Common myeloid progenitor, CD34-positive (primary cell): ENCODE results near the gene SLC17A8.
A peak's percentile ranks its signal among the peaks of the same experiment; 100 is the strongest.

Experiments
- CTCF ChIA-PET: fragments of 350-600 bp; sonication (Branson Sonifier 250); formaldehyde crosslinking; loops from one replicate; lab custom pipeline; 2021; ENCODE audit warnings: antibody characterized with exemption; lab: Charles Lee
- POLR2A ChIA-PET: fragments of 350-600 bp; sonication (Branson Sonifier 250); formaldehyde crosslinking; loops from one replicate; lab custom pipeline; 2021; ENCODE audit warnings: antibody characterized with exemption; lab: Charles Lee
- DNase-seq, 3 donors: peaks; one replicate each; pipeline versions ENCODE4 v3.0.0 to v3.0.0-alpha.2; 2013
- H3K27ac ChIP-seq, 2 experiments: 1 replicate in 1 of 2; 2 replicates in 1 of 2; pipeline ENCODE4 v1.7.0; 2013; ENCODE audit warnings: inconsistent platforms in 2 of 2, low read length in 2 of 2, mild to moderate bottlenecking in 2 of 2, low read depth in 1 of 2, moderate library complexity in 1 of 2; ENCODE audit not compliant: severe bottlenecking in 2 of 2, insufficient read depth in 1 of 2, poor library complexity in 1 of 2
- H3K27me3 ChIP-seq, 5 experiments: replicated peaks in 2 of 5; 1 replicate in 3 of 5; 2 replicates in 2 of 5; pipeline versions ENCODE4 v1.6.1 to v1.7.0; 2013; ENCODE audit warnings: low read length in 4 of 5, mild to moderate bottlenecking in 2 of 5, moderate library complexity in 2 of 5, inconsistent platforms in 1 of 5; ENCODE audit not compliant: insufficient read depth in 5 of 5, control insufficient read depth in 4 of 5
- H3K36me3 ChIP-seq, 4 experiments: 1 replicate in 2 of 4; 2 replicates in 2 of 4; pipeline versions ENCODE4 v1.6.1 to v1.7.0; 2013; ENCODE audit warnings: low read length in 3 of 4, control low read depth in 1 of 4, mild to moderate bottlenecking in 1 of 4; ENCODE audit not compliant: control insufficient read depth in 4 of 4, insufficient read depth in 4 of 4
- H3K4me1 ChIP-seq, 4 experiments: 1 replicate in 3 of 4; 2 replicates in 1 of 4; pipeline versions ENCODE4 v1.6.1 to v1.7.1; 2013; ENCODE audit warnings: low read length in 3 of 4, mild to moderate bottlenecking in 3 of 4, control low read depth in 1 of 4, inconsistent platforms in 1 of 4, moderate library complexity in 1 of 4; ENCODE audit not compliant: control insufficient read depth in 4 of 4, insufficient read depth in 4 of 4; ENCODE audit errors: control extremely low read depth in 1 of 4
- H3K4me3 ChIP-seq, 7 experiments: 1 replicate in 4 of 7; 2 replicates in 3 of 7; pipeline versions ENCODE4 v1.5.1 to v1.7.0; 2013; ENCODE audit warnings: mild to moderate bottlenecking in 7 of 7, low read length in 6 of 7, moderate library complexity in 6 of 7, inconsistent platforms in 2 of 7, low read depth in 2 of 7, control low read depth in 1 of 7; ENCODE audit not compliant: insufficient read depth in 4 of 7, control insufficient read depth in 1 of 7; ENCODE audit errors: extremely low read depth in 1 of 7
- H3K9me3 ChIP-seq, 5 experiments: 1 replicate in 4 of 5; 2 replicates in 1 of 5; pipeline versions ENCODE4 v1.6.1 to v1.7.1; 2013; ENCODE audit warnings: low read length in 4 of 5, mild to moderate bottlenecking in 2 of 5, inconsistent platforms in 1 of 5, low read depth in 1 of 5, moderate library complexity in 1 of 5; ENCODE audit not compliant: control insufficient read depth in 4 of 5, insufficient read depth in 2 of 5; ENCODE audit errors: control extremely low read depth in 1 of 5
- WGBS: methylation state at CpG from one replicate; pipeline ENCODE4 v1.1.5; 2013; ENCODE audit not compliant: insufficient coverage; 5-methylcytosine and 5-hydroxymethylcytosine counted together

SLC17A8 gene

DNA sequence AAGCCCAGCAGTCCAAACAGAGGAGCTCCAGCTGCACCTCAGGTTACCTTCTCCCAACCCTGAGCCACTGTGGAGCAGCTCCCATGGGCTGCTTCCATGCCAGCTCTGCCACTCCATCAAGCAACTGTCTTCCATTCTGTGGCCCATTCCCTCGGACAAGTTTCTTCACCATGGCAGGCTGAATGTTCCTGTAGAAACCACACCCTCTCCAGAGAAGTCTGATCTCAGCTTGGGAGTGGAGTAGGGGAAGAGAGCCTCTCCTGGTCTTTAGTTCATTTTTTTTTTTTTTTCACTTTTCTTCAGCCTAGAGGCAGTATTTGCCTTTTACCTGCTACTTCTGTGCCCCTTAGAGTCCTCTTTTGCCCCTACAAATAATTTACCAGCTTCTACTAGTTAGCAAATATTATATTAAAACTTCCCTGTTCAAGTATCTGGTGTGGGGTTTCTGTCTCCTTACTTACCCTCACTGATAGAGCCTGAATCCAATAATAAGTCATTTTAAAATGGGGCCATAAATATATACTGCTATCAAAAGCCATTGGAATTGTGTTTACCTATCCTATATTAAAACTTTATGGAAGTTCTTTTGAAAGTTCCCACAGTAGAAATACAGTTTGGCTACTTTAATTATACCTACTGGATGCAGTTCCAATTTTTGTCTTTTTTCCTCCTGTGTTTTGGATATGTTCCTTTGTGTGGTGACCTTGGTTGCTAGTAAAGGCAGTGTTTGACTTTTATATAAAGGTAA lies 11.7 kb upstream of the SLC17A8 start:
- Histone ChIP-seq H3K27me3 (no peaks in the 10 kb centered on the region), H3K4me1 (no peaks in the 10 kb centered on the region), H3K9me3 (no peaks in the 10 kb centered on the region), H3K4me3 (no peak overlapping the region), H3K27ac (no peak overlapping the region), H3K36me3 (no peaks in the 10 kb centered on the region)
- ChIA-PET CTCF (interaction anchor here (0.7 to 0.9 kb wide), 2 partner anchors 110 to 327 kb away, joined by 3 to 4 read pairs; no protein-coding TSS in a partner anchor), POLR2A (interaction anchor here (0.6 kb wide), 1 partner anchor 913 kb away, joined by 5 read pairs; no protein-coding TSS in a partner anchor)
- no CpG with 5 or more reads among the region's 1 CpG for whole genome bisulfite sequencing
- no peak for DNase-seq

GRCh38 chr12:100346660-100347059 lies 10.2 kb upstream of the SLC17A8 start:
- H3K36me3 ChIP-seq, result no peaks in the 10 kb centered on the region
- H3K27ac ChIP-seq, result no peak overlapping the region
- CTCF ChIA-PET, result interaction anchor here (0.7 to 3.1 kb wide), 4 partner anchors 208 to 387 kb away, joined by 3 to 19 read pairs (median 12); no protein-coding TSS in a partner anchor
- POLR2A ChIA-PET, result interaction anchor here (0.6 kb wide), 1 partner anchor 1001 kb away, joined by 6 read pairs; no protein-coding TSS in a partner anchor
- H3K9me3 ChIP-seq, result no peaks in the 10 kb centered on the region
- no peak overlapping the region for H3K4me3 ChIP-seq
- H3K27me3 ChIP-seq, result no peaks in the 10 kb centered on the region
- no peak for DNase-seq
- WGBS, result 43% methylated on average over 1 of the region's 3 CpGs
- no peaks in the 10 kb centered on the region for H3K4me1 ChIP-seq

- peak; percentile 39 to 59 (median 43) for DNase-seq
- H3K36me3 ChIP-seq, result no peaks in the 10 kb centered on the region
- no peaks in the 10 kb centered on the region for H3K9me3 ChIP-seq
- no peak overlapping the region for H3K27ac ChIP-seq
- no peak overlapping the region for H3K4me3 ChIP-seq
- no peaks in the 10 kb centered on the region for H3K4me1 ChIP-seq
- POLR2A ChIA-PET, result no interaction called here
- 100% methylated on average over 1 of the region's 7 CpGs for WGBS
- CTCF ChIA-PET, result interaction anchor here (0.6 to 3.1 kb wide), 17 partner anchors 10 to 394 kb away, joined by 3 to 19 read pairs (median 3); no protein-coding TSS in a partner anchor
- no peaks in the 10 kb centered on the region for H3K27me3 ChIP-seq
Measured at GRCh38 chr12:100348657-100349454, 8.0 kb upstream of the SLC17A8 start.

DNA sequence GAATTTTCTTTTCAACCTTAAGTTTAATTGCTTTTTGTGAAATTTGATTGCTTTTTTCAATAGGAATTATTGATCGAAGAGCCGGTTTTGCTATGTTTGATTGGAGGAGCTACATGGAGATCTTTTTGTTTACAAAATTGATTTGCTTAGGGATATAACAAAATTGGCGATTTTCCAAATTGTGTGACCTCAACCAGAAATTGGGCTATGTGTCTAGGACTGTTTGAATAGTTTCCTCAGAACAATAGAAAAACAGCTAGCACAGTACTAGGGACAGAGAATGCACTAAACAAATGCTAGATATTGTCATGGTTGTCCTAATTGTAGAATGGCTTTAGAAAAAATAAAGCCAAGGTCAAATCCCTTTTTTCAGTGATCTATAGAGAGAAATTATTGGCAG lies 2.4 kb downstream of the SLC17A8 start:
- H3K36me3 ChIP-seq, result no peaks in the 10 kb centered on the region
- H3K27me3 ChIP-seq, result peaks cover 0 to 11% (median 7%) of the 10 kb centered on the region in 5 experiments
- CTCF ChIA-PET, result interaction anchor here (1.2 kb wide), 1 partner anchor 10 kb away, joined by 6 read pairs; no protein-coding TSS in a partner anchor
- WGBS, result 93% methylated on average over 3 of the region's 3 CpGs
- H3K9me3 ChIP-seq, result no peaks in the 10 kb centered on the region
- POLR2A ChIA-PET, result interaction anchor here (0.6 kb wide), 1 partner anchor 633 kb away, joined by 4 read pairs; no protein-coding TSS in a partner anchor
- H3K4me1 ChIP-seq, result no peaks in the 10 kb centered on the region
- no peak overlapping the region for H3K27ac ChIP-seq
- DNase-seq, result no peak
- H3K4me3 ChIP-seq, result no peak overlapping the region

GRCh38 chr12:100359822-100360221 lies 2.9 kb downstream of the SLC17A8 start:
- Histone ChIP-seq H3K36me3 (no peaks in the 10 kb centered on the region), H3K27me3 (peaks cover 0 to 11% (median 4%) of the 10 kb centered on the region in 5 experiments), H3K9me3 (no peaks in the 10 kb centered on the region), H3K4me1 (no peaks in the 10 kb centered on the region), H3K4me3 (no peak overlapping the region), H3K27ac (no peak overlapping the region)
- no peak for DNase-seq
- POLR2A ChIA-PET, result interaction anchor here (0.6 kb wide), 1 partner anchor 634 kb away, joined by 4 read pairs; no protein-coding TSS in a partner anchor
- WGBS, result 100% methylated on average over 1 of the region's 2 CpGs
- CTCF ChIA-PET, result interaction anchor here (1.1 to 1.2 kb wide), 2 partner anchors 9 to 10 kb away, joined by 3 to 6 read pairs; no protein-coding TSS in a partner anchor

- Histone ChIP-seq H3K27ac (no peak overlapping the region), H3K4me1 (no peaks in the 10 kb centered on the region), H3K9me3 (no peaks in the 10 kb centered on the region), H3K27me3 (peaks cover 0 to 7% (median 4%) of the 10 kb centered on the region in 5 experiments), H3K36me3 (no peaks in the 10 kb centered on the region), H3K4me3 (no peak overlapping the region)
- ChIA-PET CTCF (interaction anchor here (1.1 kb wide), 1 partner anchor 9 kb away, joined by 3 read pairs; no protein-coding TSS in a partner anchor), POLR2A (no interaction called here)
- DNase-seq, result no peak
Measured at GRCh38 chr12:100360450-100360849, 3.6 kb downstream of the SLC17A8 start.
